WTC11 (cell line): Measurements from ENCODE around the gene POLR2C. TPM values are rescaled to one million over a fixed set of nuclear protein-coding genes. Genes with fewer than 3 reads are reported as not detected.

ENCODE experiments used
- ATF1 ChIP-seq: sonication (generic); formaldehyde crosslinking; IDR thresholded peaks from 2 replicates; pipeline ENCODE4 v1.8.1; 2023; ENCODE audit warnings: mild to moderate bottlenecking, moderate library complexity, missing genetic modification reagents
- CDX4 ChIP-seq: fragments of 250-450 bp; sonication (Bioruptor Pico); IDR thresholded peaks from 2 replicates; pipeline ENCODE4 v1.9.0; 2021; ENCODE audit warnings: moderate library complexity, mild to moderate bottlenecking, inconsistent platforms, borderline replicate concordance
- CTCF ChIP-seq: fragments of 200-600 bp; IDR thresholded peaks from 2 replicates; pipeline ENCODE4 v1.8.0; 2022; ENCODE audit warnings: antibody characterized with exemption
- ELF4 ChIP-seq: sonication (generic); formaldehyde crosslinking; IDR thresholded peaks from 2 replicates; pipeline ENCODE4 v1.8.1; 2022; ENCODE audit warnings: low read depth, mild to moderate bottlenecking, moderate library complexity, missing genetic modification reagents
- ESRRA ChIP-seq: sonication (generic); formaldehyde crosslinking; IDR thresholded peaks from 2 replicates; pipeline ENCODE4 v1.8.1; 2022; ENCODE audit warnings: mild to moderate bottlenecking, missing genetic modification reagents, borderline replicate concordance
- ETV6 ChIP-seq: sonication (generic); formaldehyde crosslinking; IDR thresholded peaks from 2 replicates; pipeline ENCODE4 v1.8.1; 2022; ENCODE audit warnings: mild to moderate bottlenecking, missing genetic modification reagents
- GABPB1 ChIP-seq: sonication (generic); formaldehyde crosslinking; IDR thresholded peaks from 2 replicates; pipeline ENCODE4 v1.8.1; 2023; ENCODE audit warnings: mild to moderate bottlenecking, missing genetic modification reagents
- JUN ChIP-seq: sonication (generic); formaldehyde crosslinking; IDR thresholded peaks from 2 replicates; pipeline ENCODE4 v1.8.0; 2023; ENCODE audit warnings: mild to moderate bottlenecking, missing genetic modification reagents
- MLX ChIP-seq: sonication (generic); formaldehyde crosslinking; IDR thresholded peaks from 2 replicates; pipeline ENCODE4 v1.8.1; 2023; ENCODE audit warnings: mild to moderate bottlenecking, missing genetic modification reagents, moderate library complexity
- MYBL2 ChIP-seq: sonication (generic); formaldehyde crosslinking; IDR thresholded peaks from 2 replicates; pipeline ENCODE4 v1.8.1; 2023; ENCODE audit warnings: mild to moderate bottlenecking, moderate library complexity, missing genetic modification reagents
- OVOL2 ChIP-seq: fragments of 250-450 bp; sonication (Bioruptor Pico); IDR thresholded peaks from 2 replicates; pipeline ENCODE4 v1.9.0; 2021; ENCODE audit warnings: mild to moderate bottlenecking, borderline replicate concordance
- ZBTB43 ChIP-seq: sonication (generic); formaldehyde crosslinking; IDR thresholded peaks from 2 replicates; pipeline ENCODE4 v1.8.1; 2023; ENCODE audit warnings: mild to moderate bottlenecking, missing genetic modification reagents
- ZNF121 ChIP-seq: sonication (generic); formaldehyde crosslinking; IDR thresholded peaks from 2 replicates; pipeline ENCODE4 v1.8.0; 2023; ENCODE audit warnings: missing genetic modification reagents
- ZNF138 ChIP-seq: sonication (generic); formaldehyde crosslinking; conservative IDR thresholded peaks from 2 replicates; pipeline ENCODE4 v1.8.1; 2022; ENCODE audit warnings: mild to moderate bottlenecking, moderate library complexity, missing genetic modification reagents
- ZNF219 ChIP-seq: sonication (generic); formaldehyde crosslinking; IDR thresholded peaks from 2 replicates; pipeline ENCODE4 v1.8.0; 2023; ENCODE audit warnings: missing genetic modification reagents, mild to moderate bottlenecking, borderline replicate concordance
- total RNA-seq: library from RNA; stranded (reverse); gene quantifications from 3 replicates; pipeline ENCODE4 v1.2.3, GENCODE V29; 2021

POLR2C gene
- total RNA-seq, 1 experiment from 2014 or later: 75.4 TPM

GRCh38 chr16:57519796-57520360, 57.4 kb downstream of the POLR2C start (continued):
- TF ChIP-seq ZBTB43 (CRISPR knock-in tag): no peak
- TF ChIP-seq ESRRA (CRISPR knock-in tag): no peak
- no peak for TF ChIP-seq ATF1
- peak; percentile 91 for TF ChIP-seq CTCF
- TF ChIP-seq MYBL2 (CRISPR knock-in tag): no peak
- no peak for TF ChIP-seq ZNF219 (CRISPR knock-in tag)
- no peak for TF ChIP-seq CDX4 (CRISPR knock-in tag)
- no peak for TF ChIP-seq ELF4 (CRISPR knock-in tag)
- no peak for TF ChIP-seq JUN (CRISPR knock-in tag)
- no peak for TF ChIP-seq ZNF121
- 0 out of 2 replicates have a peak, but pooled peaks have one; percentile 46 for TF ChIP-seq GABPB1 (CRISPR knock-in tag)
- no peak for TF ChIP-seq MLX (CRISPR knock-in tag)
- TF ChIP-seq ZNF138: no peak
- no peak for TF ChIP-seq ETV6 (CRISPR knock-in tag)
- TF ChIP-seq OVOL2 (CRISPR knock-in tag): no peak

Other genes with a start within 250 kb of the POLR2C start
- 10.6 to 12.4 TPM (median 12.3 TPM) in 3 replicates for gene ARL2BP, start 217.4 kb upstream of the POLR2C start, total RNA-seq
- 2.8 to 3.4 TPM (median 3.2 TPM) in 3 replicates for gene PLLP, start 178.0 kb upstream of the POLR2C start, total RNA-seq
- 0.35 to 0.60 TPM (median 0.44 TPM) in 3 replicates for gene CCL22, start 103.9 kb upstream of the POLR2C start, total RNA-seq
- gene CX3CL1, start 90.2 kb upstream of the POLR2C start, total RNA-seq: 0.66 to 1.2 TPM (median 1.1 TPM) in 3 replicates
- not detected in 3 replicates for gene CCL17, start 57.9 kb upstream of the POLR2C start, total RNA-seq
- gene CIAPIN1, start 15.3 kb upstream of the POLR2C start, total RNA-seq: 85.9 to 94.7 TPM (median 87.9 TPM) in 3 replicates
- gene COQ9, start 15.2 kb upstream of the POLR2C start, total RNA-seq: 39.2 to 40.2 TPM (median 39.8 TPM) in 3 replicates
- 21.8 to 25.0 TPM (median 21.9 TPM) in 3 replicates for gene DOK4, start 23.8 kb downstream of the POLR2C start, total RNA-seq
- 5.2 to 7.1 TPM (median 6.8 TPM) in 3 replicates for gene CCDC102A, start 73.9 kb downstream of the POLR2C start, total RNA-seq
- gene ADGRG5, start 80.0 kb downstream of the POLR2C start, total RNA-seq: 9.1 to 9.9 TPM (median 9.5 TPM) in 3 replicates
- gene ADGRG1, start 166.0 kb downstream of the POLR2C start, total RNA-seq: 1.7 to 2.6 TPM (median 2.0 TPM) in 3 replicates
- 0.44 to 1.4 TPM (median 0.71 TPM) in 3 replicates for gene ADGRG3, start 205.6 kb downstream of the POLR2C start, total RNA-seq
- 0.16 to 0.37 TPM in 2 of 3 replicates, not detected in the other for gene DRC7, start 232.1 kb downstream of the POLR2C start, total RNA-seq